ENCODE measurements around the gene PPM1H. TPM values are rescaled to one million over a fixed set of nuclear protein-coding genes. Genes with fewer than 3 reads are reported as not detected.

PPM1H gene
- total and polyA plus RNA-seq, 2 of the 8 experiments (the other 6 are each of a cell fraction or from before 2014, with no cell fraction given): 16.4 to 36.1 TPM

GRCh38 chr12:62659453-62660295 is 275.3 kb downstream of the PPM1H start (continued):
- TF ChIP-seq SIN3A (conservative IDR thresholded peaks at IDR 0.05 in 1 of 2, IDR thresholded peaks at IDR 0.05 in 1 of 2; ENCODE audit: low read depth in 1 of 2, low read length in 2 of 2): peak in 1 of 2 experiments; percentile 71; a peak in 2 of 4 replicates
- no peak for TF ChIP-seq SIRT6 (IDR thresholded peaks at IDR 0.05; ENCODE audit: low read length)
- no peak for TF ChIP-seq CTBP2 (IDR thresholded peaks at IDR 0.05; ENCODE audit: borderline replicate concordance, insufficient read depth, insufficient read length, low read length)
- TF ChIP-seq TCF12 (IDR thresholded peaks at IDR 0.05; ENCODE audit: low read depth, low read length): peak; percentile 81; the same call in 1 of the 2 replicates
- TF ChIP-seq KDM5A (IDR thresholded peaks at IDR 0.05; ENCODE audit: low read length): no peak
- TF ChIP-seq POU5F1 (IDR thresholded peaks at IDR 0.05; ENCODE audit: low read depth, low read length): peak; percentile 67; the same call in 1 of the 2 replicates
- TF ChIP-seq RBBP5 (IDR thresholded peaks at IDR 0.05; ENCODE audit: borderline replicate concordance, low read depth, low read length): 0 out of 2 replicates have a peak, but pooled peaks have one; percentile 31
- TF ChIP-seq EGR1 (IDR thresholded peaks at IDR 0.05; ENCODE audit: borderline replicate concordance, low read depth, low read length): peak; percentile 34; the same call in 1 of the 2 replicates
- TF ChIP-seq RAD21 (IDR thresholded peaks at IDR 0.05 in 1 of 2, conservative IDR thresholded peaks at IDR 0.05 in 1 of 2; ENCODE audit: low read depth in 2 of 2, low read length in 2 of 2): peak in 1 of 2 experiments; percentile 20; a peak in 2 of 4 replicates
- TF ChIP-seq CHD1 (IDR thresholded peaks at IDR 0.05; ENCODE audit: low read depth, low read length): no peak
- no peak for TF ChIP-seq ZNF274 (IDR thresholded peaks at IDR 0.05; ENCODE audit: borderline replicate concordance, extremely low read depth, low read length)
- TF ChIP-seq CREB1 (IDR thresholded peaks at IDR 0.05): peak; percentile 11; the same call in 1 of the 2 replicates
- TF ChIP-seq POLR2AphosphoS5 (IDR thresholded peaks at IDR 0.05; ENCODE audit: low read depth, low read length): no peak
- TF ChIP-seq KDM4A (IDR thresholded peaks at IDR 0.05; ENCODE audit: low read depth, low read length, severe bottlenecking): no peak
- no peak for TF ChIP-seq HDAC6 (IDR thresholded peaks at IDR 0.05; ENCODE audit: low read depth, low read length)
- peak; percentile 4; the same call in 1 of the 2 replicates for TF ChIP-seq CEBPB (IDR thresholded peaks at IDR 0.05; ENCODE audit: low read depth, low read length)
